Fibroblast of mammary gland (primary cell): Measurements from ENCODE around the gene IFT122.

Experiments
- DNase-seq: peaks from one replicate; pipeline ENCODE4 v3.0.0-alpha.2; 2010; ENCODE audit warnings: low read depth
- H3K4me3 ChIP-seq: 2 replicates; pipeline ENCODE4 v1.5.1; 2011; ENCODE audit warnings: low read depth, mild to moderate bottlenecking, low read length, moderate library complexity; ENCODE audit not compliant: control insufficient read depth
- CTCF ChIP-seq: conservative IDR thresholded peaks from 2 replicates; pipeline ENCODE4 v1.5.1; 2011; ENCODE audit warnings: low read depth, low read length, inconsistent platforms; ENCODE audit not compliant: control insufficient read depth, insufficient read depth

IFT122 gene

GRCh38 chr3:129517516-129517915 is 77.5 kb downstream of the IFT122 start:
- no peak for DNase-seq
- no peak for TF ChIP-seq CTCF
- no peak overlapping the region for H3K4me3 ChIP-seq

- no peak for DNase-seq
- no peak overlapping the region for H3K4me3 ChIP-seq
- no peak for TF ChIP-seq CTCF
Observed at GRCh38 chr3:129518038-129518561, 78.1 kb downstream of the IFT122 start.

DNA sequence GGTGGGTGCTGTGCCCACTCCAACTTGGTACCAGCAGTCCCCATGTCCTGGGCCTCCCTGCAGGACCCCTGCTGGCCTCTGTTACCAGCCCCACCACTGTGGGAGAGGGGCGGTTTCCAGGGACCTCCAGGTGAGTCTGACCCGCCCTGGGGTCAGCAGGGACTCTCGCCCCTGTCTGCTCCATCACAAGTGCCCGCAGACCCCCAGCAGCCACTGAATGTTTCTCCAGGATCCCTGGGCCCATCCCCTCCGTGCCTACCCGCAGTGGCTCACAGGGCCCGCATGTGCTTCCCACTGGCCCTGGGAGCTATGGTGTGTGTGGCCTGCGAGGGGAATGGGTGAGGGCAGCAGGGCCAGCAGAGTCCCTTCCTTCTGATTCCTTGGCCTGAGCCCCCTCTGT is 78.6 kb downstream of the IFT122 start:
- H3K4me3 ChIP-seq: no peak overlapping the region
- TF ChIP-seq CTCF: no peak
- DNase-seq: no peak

- TF ChIP-seq CTCF: no peak
- no peak overlapping the region for H3K4me3 ChIP-seq
- no peak for DNase-seq
Observed at GRCh38 chr3:129519449-129519848, 79.4 kb downstream of the IFT122 start.

GRCh38 chr3:129519896-129520715 is 80.1 kb downstream of the IFT122 start:
- no peak overlapping the region for H3K4me3 ChIP-seq
- no peak for TF ChIP-seq CTCF
- no peak for DNase-seq

DNA sequence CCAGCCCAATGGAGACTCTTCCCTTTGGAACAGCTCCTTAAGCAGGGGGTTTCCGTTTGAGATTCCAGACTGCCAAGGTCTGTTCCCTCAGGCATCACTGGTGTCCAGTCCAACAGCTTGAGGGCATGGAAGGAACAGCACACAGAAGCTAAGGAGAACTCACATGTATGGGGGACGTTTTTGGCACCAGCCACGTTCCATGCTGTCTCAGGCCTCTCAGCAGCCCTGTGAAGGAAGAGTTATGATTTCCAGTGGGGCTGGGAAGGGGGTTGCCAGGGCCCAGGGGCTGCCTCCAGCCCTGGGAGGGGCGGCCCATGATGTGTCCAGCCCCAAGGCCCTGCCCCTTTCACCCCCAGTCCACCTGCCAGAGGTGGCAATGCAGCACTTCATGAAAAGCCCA is 80.9 kb downstream of the IFT122 start:
- no peak for DNase-seq
- no peak overlapping the region for H3K4me3 ChIP-seq
- TF ChIP-seq CTCF: no peak
